Thyroid gland (tissue), 4 donors: ENCODE results near the gene PCDHGA2. TPM values are rescaled to one million over a fixed set of nuclear protein-coding genes. Genes with fewer than 3 reads are reported as not detected.
A peak's percentile ranks its signal among the peaks of the same experiment; 100 is the strongest.
"Not testable (repeated sequence)": the region's sequence is repeated elsewhere in the genome, so short reads cannot be mapped to it uniquely, and the experiment has no call there.

Experiments used
- DNase-seq, 2 donors: peaks; one replicate each; pipeline ENCODE4 v3.0.0-alpha.2; 2019
- H3K27ac ChIP-seq, 3 donors: fragments of 200-600 bp; sonication (generic); 1 replicate in 2 of 3; 2 replicates in 1 of 3; pipeline ENCODE4 v1.5.1; 2016 to 2019; ENCODE audit warnings: mild to moderate bottlenecking in 1 of 3, moderate library complexity in 1 of 3
- H3K27me3 ChIP-seq: fragments of 200-600 bp; sonication (generic); one replicate; pipeline ENCODE4 v1.5.1; 2019
- H3K36me3 ChIP-seq, 2 donors: fragments of 200-600 bp; sonication (generic); one replicate each; pipeline ENCODE4 v1.5.1; 2016 to 2019
- H3K4me1 ChIP-seq, 2 donors: fragments of 200-600 bp; sonication (generic); one replicate each; pipeline ENCODE4 v1.5.1; 2017 to 2019
- H3K4me3 ChIP-seq, 3 donors: fragments of 200-600 bp; sonication (generic); replicated peaks in 1 of 3; 1 replicate in 2 of 3; 2 replicates in 1 of 3; pipeline ENCODE4 v1.5.1; 2016; ENCODE audit warnings: mild to moderate bottlenecking in 1 of 3
- H3K9me3 ChIP-seq: fragments of 200-600 bp; sonication (generic); one replicate; pipeline ENCODE4 v1.5.1; 2017
- CTCF ChIP-seq, 6 experiments: fragments of 200-600 bp in 3 of 6; fragments of 450-650 bp in 3 of 6; sonication (generic) in 3 of 6; IDR thresholded peaks; one replicate each; pipeline ENCODE4 v1.5.1; 2016 to 2019; ENCODE audit warnings: antibody characterized with exemption in 6 of 6, mild to moderate bottlenecking in 2 of 6, inconsistent platforms in 1 of 6, moderate library complexity in 1 of 6
- POLR2A ChIP-seq, 2 donors: fragments of 450-650 bp; IDR thresholded peaks; one replicate each; pipeline ENCODE4 v1.6.1; 2017; ENCODE audit warnings: antibody characterized with exemption in 2 of 2, mild to moderate bottlenecking in 2 of 2, moderate library complexity in 1 of 2
- WGBS, 2 donors: methylation state at CpG; one replicate each; pipeline ENCODE4 v1.1.5; 2017; 5-methylcytosine and 5-hydroxymethylcytosine counted together
- intact Hi-C: fragments of 100-400 bp; cut with DNase I; formaldehyde crosslinking; loops from one replicate; pipeline ENCODE4 v1.15.1; 2023
- total RNA-seq, 4 donors: library from RNA; depleted of rRNA; stranded (reverse); fragments of >200 nt; gene quantifications; one replicate each; pipeline ENCODE4 v1.2.3, GENCODE V29; 2016

PCDHGA2 gene
- total RNA-seq, 4 donors from 2014 or later, result 4.3 to 6.4 (median 5.6) TPM

- H3K4me1 ChIP-seq, result no peaks in the 10 kb centered on the region
- no peaks in the 10 kb centered on the region for H3K9me3 ChIP-seq
- no peak for DNase-seq
- no peaks in the 10 kb centered on the region for H3K27me3 ChIP-seq
- no peak for TF ChIP-seq POLR2A (IDR thresholded peaks at IDR 0.05)
- TF ChIP-seq CTCF (IDR thresholded peaks at IDR 0.05), result no peak
- no peak overlapping the region for H3K27ac ChIP-seq
- WGBS, 2 donors, result 12 to 33% methylated on average over 1 of the region's 1 CpG
- H3K4me3 ChIP-seq, result no peak overlapping the region
- no peaks in the 10 kb centered on the region for H3K36me3 ChIP-seq
- intact Hi-C loops, result no loop called here
These were observed 4.2 kb downstream of the PCDHGA2 start for GRCh38 chr5:141342773-141343172.

- no peak within 1 kb of the TSS for H3K27ac ChIP-seq
- 22 to 29% methylated on average over 9 of the region's 9 CpGs for WGBS, 2 donors
- no peaks in the 10 kb centered on the region for H3K9me3 ChIP-seq
- no peak for DNase-seq
- no peak for TF ChIP-seq POLR2A (IDR thresholded peaks at IDR 0.05)
- TF ChIP-seq CTCF (IDR thresholded peaks at IDR 0.05), result peak in 1 of 6 experiments; percentile 14
- no peak within 1 kb of the TSS for H3K4me3 ChIP-seq
- intact Hi-C loops, result no loop called here
- no peaks in the 10 kb centered on the region for H3K36me3 ChIP-seq
- H3K27me3 ChIP-seq, result no peaks in the 10 kb centered on the region
- H3K4me1 ChIP-seq, result no peaks in the 10 kb centered on the region
These were observed 4.8 kb downstream of the PCDHGA2 start, which contains the start of gene PCDHGA3 for GRCh38 chr5:141343242-141343952. PCDHGA3 (plus strand) TSS chr5:141343829; CDS start chr5:141344034, 205 bp downstream.

- Histone ChIP-seq H3K9me3 (no peaks in the 10 kb centered on the region), H3K4me3 (no peak overlapping the region), H3K27me3 (no peaks in the 10 kb centered on the region), H3K4me1 (no peaks in the 10 kb centered on the region), H3K36me3 (no peaks in the 10 kb centered on the region), H3K27ac (no peak overlapping the region)
- DNase-seq, result no peak
- TF ChIP-seq POLR2A (IDR thresholded peaks at IDR 0.05), result no peak
- TF ChIP-seq CTCF (IDR thresholded peaks at IDR 0.05), result no peak
- WGBS, 2 donors, result 18 to 29% methylated on average over 31 of the region's 31 CpGs
- intact Hi-C loops, result no loop called here
These were observed 5.4 kb downstream of the PCDHGA2 start for GRCh38 chr5:141343953-141344463.

GRCh38 chr5:141345327-141345726 lies 6.8 kb downstream of the PCDHGA2 start:
- 34 to 53% methylated on average over 12 to 20 of the region's 20 CpGs for WGBS, 2 donors

GRCh38 chr5:141346017-141346416 lies 7.5 kb downstream of the PCDHGA2 start:
- DNase-seq, H3K27ac ChIP-seq, H3K4me1 ChIP-seq, H3K4me3 ChIP-seq, H3K9me3 ChIP-seq, intact Hi-C loops, H3K27me3 ChIP-seq, H3K36me3 ChIP-seq: not testable (repeated sequence)
- WGBS, 2 donors, result 34 to 62% methylated on average over 16 to 19 of the region's 35 CpGs

More at GRCh38 chr5:141345327-141345726, 6.8 kb downstream of the PCDHGA2 start:
- Histone ChIP-seq H3K4me1 (no peaks in the 10 kb centered on the region), H3K9me3 (no peaks in the 10 kb centered on the region), H3K4me3 (no peak overlapping the region), H3K27ac (no peak overlapping the region), H3K27me3 (no peaks in the 10 kb centered on the region), H3K36me3 (no peaks in the 10 kb centered on the region)
- intact Hi-C loops, result no loop called here
- TF ChIP-seq POLR2A (IDR thresholded peaks at IDR 0.05) (no peak), CTCF (IDR thresholded peaks at IDR 0.05) (no peak)
- no peak for DNase-seq
